ENCODE measurements around the gene CCDC92B. TPM values are rescaled to one million over a fixed set of nuclear protein-coding genes. Genes with fewer than 3 reads are reported as not detected.

CCDC92B gene
- total RNA-seq, 1 donor from 2014 or later: 0.17 TPM

DNA sequence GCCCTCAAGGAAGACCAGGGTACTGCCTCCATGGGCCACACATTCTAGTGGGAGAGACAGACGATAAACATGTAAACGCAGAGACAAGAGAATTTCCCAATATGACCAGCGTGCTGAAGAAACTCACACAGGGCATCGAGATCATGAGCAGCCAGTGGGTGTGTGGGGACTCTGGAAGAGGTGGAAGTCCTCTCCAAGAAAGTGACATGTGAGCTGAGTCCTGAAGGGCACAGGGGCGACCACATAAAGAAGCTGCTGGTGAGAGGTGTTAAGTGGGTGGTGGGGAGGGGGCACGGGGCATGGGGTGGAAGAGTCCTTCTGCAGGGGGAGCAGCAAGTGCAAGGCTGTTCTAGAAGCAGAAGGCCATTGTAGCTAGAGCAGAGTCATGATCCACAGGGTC, 25.8 kb upstream of the CCDC92B start:
- H3K4me1 Mint-ChIP-seq: peaks cover 5% of the 10 kb centered on the region
- Histone ChIP-seq H3K36me3 (no peaks in the 10 kb centered on the region), H3K9ac (no peak overlapping the region), H3K79me2 (ENCODE audit: low read depth) (no peaks in the 10 kb centered on the region), H3K27ac (no peak overlapping the region), H4K20me1 (ENCODE audit: low read depth) (no peaks in the 10 kb centered on the region), H2AFZ (replicated peaks) (no peak overlapping the region), H3K4me2 (no peak overlapping the region), H3K9me3 (ENCODE audit: low read depth) (no peaks in the 10 kb centered on the region), H3F3A (ENCODE audit: low read depth) (peaks cover 21% of the 10 kb centered on the region), H3K27me3 (peaks cover 24% of the 10 kb centered on the region), H3K4me1 (peaks cover 9% of the 10 kb centered on the region), H3K4me3 (no peak overlapping the region)
- H3K27ac Mint-ChIP-seq: no peak overlapping the region
- TF ChIP-seq EZH2phosphoT487 (IDR thresholded peaks at IDR 0.05) (no peak), EZH2 (IDR thresholded peaks at IDR 0.05) (no peak)
- TF ChIP-seq, protein P1, sequence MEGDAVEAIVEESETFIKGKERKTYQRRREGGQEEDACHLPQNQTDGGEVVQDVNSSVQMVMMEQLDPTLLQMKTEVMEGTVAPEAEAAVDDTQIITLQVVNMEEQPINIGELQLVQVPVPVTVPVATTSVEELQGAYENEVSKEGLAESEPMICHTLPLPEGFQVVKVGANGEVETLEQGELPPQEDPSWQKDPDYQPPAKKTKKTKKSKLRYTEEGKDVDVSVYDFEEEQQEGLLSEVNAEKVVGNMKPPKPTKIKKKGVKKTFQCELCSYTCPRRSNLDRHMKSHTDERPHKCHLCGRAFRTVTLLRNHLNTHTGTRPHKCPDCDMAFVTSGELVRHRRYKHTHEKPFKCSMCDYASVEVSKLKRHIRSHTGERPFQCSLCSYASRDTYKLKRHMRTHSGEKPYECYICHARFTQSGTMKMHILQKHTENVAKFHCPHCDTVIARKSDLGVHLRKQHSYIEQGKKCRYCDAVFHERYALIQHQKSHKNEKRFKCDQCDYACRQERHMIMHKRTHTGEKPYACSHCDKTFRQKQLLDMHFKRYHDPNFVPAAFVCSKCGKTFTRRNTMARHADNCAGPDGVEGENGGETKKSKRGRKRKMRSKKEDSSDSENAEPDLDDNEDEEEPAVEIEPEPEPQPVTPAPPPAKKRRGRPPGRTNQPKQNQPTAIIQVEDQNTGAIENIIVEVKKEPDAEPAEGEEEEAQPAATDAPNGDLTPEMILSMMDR (IDR thresholded peaks at IDR 0.05): no peak
- DNase-seq (ENCODE audit: low spot score): no peak
- peak overlapping the region; percentile 84 for H3K4me3 Mint-ChIP-seq
- H3K36me3 Mint-ChIP-seq: no peaks in the 10 kb centered on the region
- no peaks in the 10 kb centered on the region for H3K9me3 Mint-ChIP-seq
- peaks cover 46% of the 10 kb centered on the region for H3K27me3 Mint-ChIP-seq (ENCODE audit: insufficient read depth, low read depth)

DNA sequence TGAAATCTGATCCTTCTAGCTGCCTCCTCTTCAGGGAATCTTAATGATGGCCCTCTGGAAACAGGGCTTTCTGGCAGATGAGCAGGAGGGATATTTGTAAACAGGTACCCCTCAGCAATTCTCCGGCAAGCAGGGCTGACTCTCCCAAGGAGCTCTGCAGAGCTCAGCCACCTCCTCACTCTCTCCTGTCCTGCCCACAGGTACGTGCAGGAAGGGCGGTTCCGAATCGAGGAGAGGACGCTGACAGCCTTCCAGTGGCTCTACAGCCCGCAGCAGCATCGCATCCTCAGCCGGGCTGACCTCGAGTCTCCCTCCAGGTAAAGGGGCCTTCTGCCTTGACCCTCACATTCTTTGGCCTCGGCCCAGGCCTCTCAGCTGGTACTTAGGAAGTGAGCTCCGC, 20.7 kb upstream of the CCDC92B start:
- peaks cover 3% of the 10 kb centered on the region for H3K27me3 ChIP-seq
- no peak for DNase-seq (ENCODE audit: low spot score)
- no peaks in the 10 kb centered on the region for H4K20me1 ChIP-seq (ENCODE audit: low read depth)
- H3K4me3 Mint-ChIP-seq: no peak overlapping the region
- H3K36me3 Mint-ChIP-seq: no peaks in the 10 kb centered on the region
- peaks cover under 1% of the 10 kb centered on the region for H3F3A ChIP-seq (ENCODE audit: low read depth)
- H3K27me3 Mint-ChIP-seq (ENCODE audit: insufficient read depth, low read depth): peaks cover 29% of the 10 kb centered on the region
- no peak overlapping the region for H3K4me2 ChIP-seq
- peaks cover 4% of the 10 kb centered on the region for H3K4me1 Mint-ChIP-seq
- no peak overlapping the region for H3K27ac Mint-ChIP-seq
- TF ChIP-seq EZH2 (IDR thresholded peaks at IDR 0.05) (no peak), EZH2phosphoT487 (IDR thresholded peaks at IDR 0.05) (no peak)
- TF ChIP-seq, protein P1 (IDR thresholded peaks at IDR 0.05): no peak
- no peaks in the 10 kb centered on the region for H3K79me2 ChIP-seq (ENCODE audit: low read depth)
- no peaks in the 10 kb centered on the region for H3K4me1 ChIP-seq
- no peaks in the 10 kb centered on the region for H3K36me3 ChIP-seq
- no peaks in the 10 kb centered on the region for H3K9me3 Mint-ChIP-seq
- no peak overlapping the region for H3K9ac ChIP-seq
- H2AFZ ChIP-seq (replicated peaks): peak overlapping the region; percentile 45
- no peak overlapping the region for H3K27ac ChIP-seq
- no peaks in the 10 kb centered on the region for H3K9me3 ChIP-seq (ENCODE audit: low read depth)
- H3K4me3 ChIP-seq: no peak overlapping the region

DNA sequence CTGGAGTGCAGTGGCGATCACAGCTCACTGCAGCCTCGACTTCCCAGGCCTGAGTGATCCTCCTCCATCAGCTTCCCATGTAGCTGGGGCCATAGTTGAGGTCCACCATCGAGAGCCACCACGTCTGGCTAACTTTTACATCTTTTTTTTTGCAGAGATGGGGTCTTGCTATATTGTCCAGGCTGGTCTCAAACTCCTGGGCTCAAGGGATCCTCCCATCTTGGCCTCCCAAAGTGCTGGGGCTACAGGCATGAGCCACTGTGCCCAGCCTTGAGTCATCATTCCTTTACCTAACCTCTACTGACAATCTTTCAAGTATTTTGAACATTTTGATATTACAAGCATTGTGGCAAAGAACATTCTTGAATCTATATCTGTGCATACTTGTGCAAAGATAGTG, 9.4 kb upstream of the CCDC92B start:
- Histone ChIP-seq H3K27me3 (peaks cover 38% of the 10 kb centered on the region), H3K27ac (no peak overlapping the region), H3K9me3 (ENCODE audit: low read depth) (no peaks in the 10 kb centered on the region), H3K4me1 (no peaks in the 10 kb centered on the region), H3K36me3 (no peaks in the 10 kb centered on the region), H3F3A (ENCODE audit: low read depth) (peaks cover 12% of the 10 kb centered on the region), H3K4me2 (no peak overlapping the region), H3K79me2 (ENCODE audit: low read depth) (no peaks in the 10 kb centered on the region), H3K9ac (no peak overlapping the region), H3K4me3 (no peak overlapping the region), H2AFZ (replicated peaks) (no peak overlapping the region), H4K20me1 (ENCODE audit: low read depth) (peaks cover 6% of the 10 kb centered on the region)
- Mint-ChIP-seq H3K4me1 (peaks cover 4% of the 10 kb centered on the region), H3K4me3 (no peak overlapping the region), H3K27me3 (ENCODE audit: insufficient read depth, low read depth) (peaks cover 37% of the 10 kb centered on the region), H3K27ac (no peak overlapping the region), H3K9me3 (peaks cover 2% of the 10 kb centered on the region), H3K36me3 (no peaks in the 10 kb centered on the region)
- no peak for DNase-seq (ENCODE audit: low spot score)
- TF ChIP-seq, protein P1 (IDR thresholded peaks at IDR 0.05): no peak
- TF ChIP-seq EZH2 (IDR thresholded peaks at IDR 0.05): no peak
- TF ChIP-seq EZH2phosphoT487 (IDR thresholded peaks at IDR 0.05): no peak

Data from neural progenitor cell (in vitro differentiated cells).